Common myeloid progenitor, CD34-positive (primary cell): Measurements from ENCODE around the gene SCN9A.

Experiments
- CTCF ChIA-PET: fragments of 350-600 bp; sonication (Branson Sonifier 250); formaldehyde crosslinking; loops from one replicate; lab custom pipeline; 2021; ENCODE audit warnings: antibody characterized with exemption; lab: Charles Lee
- POLR2A ChIA-PET: fragments of 350-600 bp; sonication (Branson Sonifier 250); formaldehyde crosslinking; loops from one replicate; lab custom pipeline; 2021; ENCODE audit warnings: antibody characterized with exemption; lab: Charles Lee
- DNase-seq, 3 donors: peaks; one replicate each; pipeline versions ENCODE4 v3.0.0 to v3.0.0-alpha.2; 2013
- H3K27ac ChIP-seq, 2 experiments: 1 replicate in 1 of 2; 2 replicates in 1 of 2; pipeline ENCODE4 v1.7.0; 2013; ENCODE audit warnings: inconsistent platforms in 2 of 2, low read length in 2 of 2, mild to moderate bottlenecking in 2 of 2, low read depth in 1 of 2, moderate library complexity in 1 of 2; ENCODE audit not compliant: severe bottlenecking in 2 of 2, insufficient read depth in 1 of 2, poor library complexity in 1 of 2
- H3K27me3 ChIP-seq, 5 experiments: replicated peaks in 2 of 5; 1 replicate in 3 of 5; 2 replicates in 2 of 5; pipeline versions ENCODE4 v1.6.1 to v1.7.0; 2013; ENCODE audit warnings: low read length in 4 of 5, mild to moderate bottlenecking in 2 of 5, moderate library complexity in 2 of 5, inconsistent platforms in 1 of 5; ENCODE audit not compliant: insufficient read depth in 5 of 5, control insufficient read depth in 4 of 5
- H3K36me3 ChIP-seq, 4 experiments: 1 replicate in 2 of 4; 2 replicates in 2 of 4; pipeline versions ENCODE4 v1.6.1 to v1.7.0; 2013; ENCODE audit warnings: low read length in 3 of 4, control low read depth in 1 of 4, mild to moderate bottlenecking in 1 of 4; ENCODE audit not compliant: control insufficient read depth in 4 of 4, insufficient read depth in 4 of 4
- H3K4me1 ChIP-seq, 4 experiments: 1 replicate in 3 of 4; 2 replicates in 1 of 4; pipeline versions ENCODE4 v1.6.1 to v1.7.1; 2013; ENCODE audit warnings: low read length in 3 of 4, mild to moderate bottlenecking in 3 of 4, control low read depth in 1 of 4, inconsistent platforms in 1 of 4, moderate library complexity in 1 of 4; ENCODE audit not compliant: control insufficient read depth in 4 of 4, insufficient read depth in 4 of 4; ENCODE audit errors: control extremely low read depth in 1 of 4
- H3K4me3 ChIP-seq, 7 experiments: 1 replicate in 4 of 7; 2 replicates in 3 of 7; pipeline versions ENCODE4 v1.5.1 to v1.7.0; 2013; ENCODE audit warnings: mild to moderate bottlenecking in 7 of 7, low read length in 6 of 7, moderate library complexity in 6 of 7, inconsistent platforms in 2 of 7, low read depth in 2 of 7, control low read depth in 1 of 7; ENCODE audit not compliant: insufficient read depth in 4 of 7, control insufficient read depth in 1 of 7; ENCODE audit errors: extremely low read depth in 1 of 7
- H3K9me3 ChIP-seq, 5 experiments: 1 replicate in 4 of 5; 2 replicates in 1 of 5; pipeline versions ENCODE4 v1.6.1 to v1.7.1; 2013; ENCODE audit warnings: low read length in 4 of 5, mild to moderate bottlenecking in 2 of 5, inconsistent platforms in 1 of 5, low read depth in 1 of 5, moderate library complexity in 1 of 5; ENCODE audit not compliant: control insufficient read depth in 4 of 5, insufficient read depth in 2 of 5; ENCODE audit errors: control extremely low read depth in 1 of 5
- WGBS: methylation state at CpG from one replicate; pipeline ENCODE4 v1.1.5; 2013; ENCODE audit not compliant: insufficient coverage; 5-methylcytosine and 5-hydroxymethylcytosine counted together

SCN9A gene

GRCh38 chr2:166278856-166279255 lies 96.9 kb downstream of the SCN9A start:
- Histone ChIP-seq H3K27me3 (no peaks in the 10 kb centered on the region), H3K36me3 (peaks cover 13 to 37% (median 17%) of the 10 kb centered on the region in 4 experiments), H3K4me1 (no peaks in the 10 kb centered on the region), H3K4me3 (no peak overlapping the region), H3K9me3 (no peaks in the 10 kb centered on the region), H3K27ac (no peak overlapping the region)
- DNase-seq = no peak
- ChIA-PET POLR2A (no interaction called here), CTCF (no interaction called here)
- 100% methylated on average over 1 of the region's 4 CpGs for WGBS

GRCh38 chr2:166270376-166270775 lies 105.4 kb downstream of the SCN9A start:
- DNase-seq = no peak
- no peaks in the 10 kb centered on the region for H3K4me1 ChIP-seq
- H3K4me3 ChIP-seq = no peak overlapping the region
- no peak overlapping the region for H3K27ac ChIP-seq
- WGBS = no CpG with 5 or more reads among the region's 6 CpGs
- ChIA-PET CTCF (interaction anchor here (1.3 kb wide), 1 partner anchor 13 kb away, joined by 5 read pairs; no protein-coding TSS in a partner anchor), POLR2A (no interaction called here)
- H3K9me3 ChIP-seq = no peaks in the 10 kb centered on the region
- no peaks in the 10 kb centered on the region for H3K27me3 ChIP-seq
- peaks cover 0 to 12% (median 2%) of the 10 kb centered on the region in 4 experiments for H3K36me3 ChIP-seq

- Histone ChIP-seq H3K27ac (no peak overlapping the region), H3K9me3 (no peaks in the 10 kb centered on the region), H3K4me3 (no peak overlapping the region), H3K27me3 (no peaks in the 10 kb centered on the region), H3K4me1 (no peaks in the 10 kb centered on the region), H3K36me3 (peaks cover 0 to 12% (median 0%) of the 10 kb centered on the region in 4 experiments)
- DNase-seq = no peak
- ChIA-PET CTCF (no interaction called here), POLR2A (no interaction called here)
These were observed 106.4 kb downstream of the SCN9A start for GRCh38 chr2:166269322-166269721.

- DNase-seq = no peak
- H3K4me3 ChIP-seq = no peak overlapping the region
- no peaks in the 10 kb centered on the region for H3K27me3 ChIP-seq
- H3K27ac ChIP-seq = no peak overlapping the region
- POLR2A ChIA-PET = no interaction called here
- CTCF ChIA-PET = no interaction called here
- no peaks in the 10 kb centered on the region for H3K4me1 ChIP-seq
- H3K9me3 ChIP-seq = peaks cover 0 to 2% (median 0%) of the 10 kb centered on the region in 5 experiments
- H3K36me3 ChIP-seq = no peaks in the 10 kb centered on the region
These were observed 117.9 kb downstream of the SCN9A start for GRCh38 chr2:166257859-166258258.

DNA sequence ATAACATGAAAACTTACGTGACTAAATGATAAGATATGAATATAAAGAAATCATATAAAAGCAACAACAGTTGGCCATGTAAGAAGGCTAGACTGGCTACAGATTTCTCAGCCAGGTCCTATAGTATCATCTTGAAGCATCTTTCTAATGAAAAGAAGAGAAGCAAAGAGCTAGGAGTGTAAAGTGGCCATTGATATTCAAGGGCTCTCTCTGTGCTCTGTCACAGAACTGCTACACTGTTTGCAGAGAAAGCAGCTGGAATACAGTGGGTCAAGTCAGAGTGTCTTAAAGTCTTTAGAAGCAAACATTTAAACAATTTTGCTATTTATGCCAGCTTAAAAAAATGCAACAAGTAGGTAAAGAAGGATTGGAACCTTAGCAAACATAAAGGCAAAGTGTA lies 118.8 kb downstream of the SCN9A start:
- no peak overlapping the region for H3K4me3 ChIP-seq
- no CpG with 5 or more reads among the region's 1 CpG for WGBS
- ChIA-PET POLR2A (no interaction called here), CTCF (interaction anchor here (0.9 to 1.0 kb wide), 2 partner anchors 14 to 17 kb away, joined by 3 to 5 read pairs; no protein-coding TSS in a partner anchor)
- H3K9me3 ChIP-seq = peaks cover 0 to 2% (median 0%) of the 10 kb centered on the region in 5 experiments
- no peak for DNase-seq
- H3K36me3 ChIP-seq = no peaks in the 10 kb centered on the region
- no peaks in the 10 kb centered on the region for H3K27me3 ChIP-seq
- H3K4me1 ChIP-seq = no peaks in the 10 kb centered on the region
- H3K27ac ChIP-seq = no peak overlapping the region

GRCh38 chr2:166249318-166249717 lies 126.4 kb downstream of the SCN9A start:
- ChIA-PET POLR2A (no interaction called here), CTCF (no interaction called here)
- Histone ChIP-seq H3K4me1 (no peaks in the 10 kb centered on the region), H3K36me3 (no peaks in the 10 kb centered on the region), H3K27ac (no peak overlapping the region), H3K27me3 (no peaks in the 10 kb centered on the region), H3K4me3 (no peak overlapping the region), H3K9me3 (no peaks in the 10 kb centered on the region)
- 100% methylated on average over 1 of the region's 1 CpG for WGBS
- DNase-seq = no peak

DNA sequence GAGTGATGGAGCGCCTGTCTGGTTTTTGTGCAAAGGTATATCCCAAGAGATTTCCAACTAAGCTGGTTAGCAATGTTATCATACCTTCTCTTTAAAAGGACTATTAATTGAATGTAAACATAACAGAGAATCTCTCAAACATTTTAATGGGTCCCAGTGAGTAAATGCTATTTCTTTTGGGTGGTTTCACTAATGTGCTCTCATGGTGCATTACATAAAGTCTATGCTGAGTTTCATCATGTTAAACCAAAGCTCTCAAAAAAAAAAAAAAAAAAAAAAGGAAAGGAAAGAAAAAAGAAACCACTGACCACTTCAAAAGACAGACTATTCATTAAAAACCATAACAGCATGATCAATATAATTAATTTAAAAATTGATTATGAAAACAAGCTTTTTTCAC lies 128.8 kb downstream of the SCN9A start:
- Histone ChIP-seq H3K4me3 (no peak overlapping the region), H3K36me3 (peaks cover 0 to 2% (median 0%) of the 10 kb centered on the region in 4 experiments), H3K4me1 (no peaks in the 10 kb centered on the region), H3K27ac (no peak overlapping the region), H3K27me3 (no peaks in the 10 kb centered on the region), H3K9me3 (no peaks in the 10 kb centered on the region)
- POLR2A ChIA-PET = no interaction called here
- no CpG with 5 or more reads among the region's 1 CpG for WGBS
- no peak for DNase-seq
- CTCF ChIA-PET = no interaction called here
